ENCODE results near the gene OR2T6. TPM values are rescaled to one million over a fixed set of nuclear protein-coding genes. Genes with fewer than 3 reads are reported as not detected.

The OR2T6 gene
- total and polyA plus RNA-seq, 4 donors: 0.13 TPM; not detected in 3

Other genes starting within 250 kb of the OR2T6 start
- gene OR2M5, start 230.6 kb upstream of the OR2T6 start, total RNA-seq: not detected
- gene OR2M5, start 230.6 kb upstream of the OR2T6 start, polyA plus RNA-seq: not detected
- not detected for gene OR2M2, start 200.9 kb upstream of the OR2T6 start, total RNA-seq
- not detected for gene OR2M2, start 200.9 kb upstream of the OR2T6 start, polyA plus RNA-seq
- not detected for gene OR2M3, start 178.5 kb upstream of the OR2T6 start, total RNA-seq
- gene OR2M3, start 178.5 kb upstream of the OR2T6 start, polyA plus RNA-seq: not detected
- gene OR2M4, start 144.3 kb upstream of the OR2T6 start, total RNA-seq: not detected
- not detected for gene OR2M4, start 144.3 kb upstream of the OR2T6 start, polyA plus RNA-seq
- not detected for gene OR2T33, start 97.8 kb upstream of the OR2T6 start, total RNA-seq
- not detected for gene OR2T33, start 97.8 kb upstream of the OR2T6 start, polyA plus RNA-seq
- gene OR2T12, start 72.3 kb upstream of the OR2T6 start, total RNA-seq: not detected
- gene OR2T12, start 72.3 kb upstream of the OR2T6 start, polyA plus RNA-seq: not detected
- not detected for gene OR2M7, start 51.2 kb upstream of the OR2T6 start, total RNA-seq
- gene OR2M7, start 51.2 kb upstream of the OR2T6 start, polyA plus RNA-seq: not detected
- not detected for gene OR14C36, start 27.0 kb upstream of the OR2T6 start, total RNA-seq
- not detected for gene OR14C36, start 27.0 kb upstream of the OR2T6 start, polyA plus RNA-seq
- gene OR2T4, start 14.1 kb upstream of the OR2T6 start, total RNA-seq: not detected
- not detected for gene OR2T4, start 14.1 kb upstream of the OR2T6 start, polyA plus RNA-seq
- not detected for gene OR2T1, start 27.3 kb downstream of the OR2T6 start, total RNA-seq
- gene OR2T1, start 27.3 kb downstream of the OR2T6 start, polyA plus RNA-seq: under 1 TPM in 1 of 2 donors, not detected in 1; 0.63 TPM
- not detected for gene OR2T2, start 69.9 kb downstream of the OR2T6 start, total RNA-seq
- gene OR2T2, start 69.9 kb downstream of the OR2T6 start, polyA plus RNA-seq: not detected
- gene OR2T3, start 97.6 kb downstream of the OR2T6 start, total RNA-seq: not detected
- gene OR2T3, start 97.6 kb downstream of the OR2T6 start, polyA plus RNA-seq: not detected
- gene OR2T5, start 112.8 kb downstream of the OR2T6 start, total RNA-seq: not detected
- gene OR2T5, start 112.8 kb downstream of the OR2T6 start, polyA plus RNA-seq: not detected
- not detected for gene OR2G6, start 132.3 kb downstream of the OR2T6 start, total RNA-seq
- not detected for gene OR2G6, start 132.3 kb downstream of the OR2T6 start, polyA plus RNA-seq
- gene OR2T29, start 187.0 kb downstream of the OR2T6 start, total RNA-seq: not detected
- not detected for gene OR2T29, start 187.0 kb downstream of the OR2T6 start, polyA plus RNA-seq
- gene OR2T34, start 199.0 kb downstream of the OR2T6 start, total RNA-seq: not detected
- not detected for gene OR2T34, start 199.0 kb downstream of the OR2T6 start, polyA plus RNA-seq
- not detected for gene OR2T10, start 222.0 kb downstream of the OR2T6 start, total RNA-seq
- not detected for gene OR2T10, start 222.0 kb downstream of the OR2T6 start, polyA plus RNA-seq